Progenitor cell of endocrine pancreas (in vitro differentiated cells): ENCODE measurements around the gene CRELD2. TPM values are rescaled to one million over a fixed set of nuclear protein-coding genes. Genes with fewer than 3 reads are reported as not detected.
"Not testable (repeated sequence)": the region's sequence is repeated elsewhere in the genome, so short reads cannot be mapped to it uniquely, and the experiment has no call there.

Experiments
- DNase-seq: peaks from one replicate; pipeline ENCODE4 v3.0.0; 2021; ENCODE audit warnings: low spot score; ENCODE audit not compliant: unreplicated experiment
- H3K27ac Mint-ChIP-seq: 2 replicates; pipeline ENCODE4 v1.8.0; 2021; ENCODE audit warnings: mild to moderate bottlenecking, moderate library complexity, mixed read lengths
- H3K27me3 Mint-ChIP-seq: 2 replicates; pipeline ENCODE4 v1.8.0; 2021; ENCODE audit warnings: mixed read lengths
- H3K36me3 Mint-ChIP-seq: 2 replicates; pipeline ENCODE4 v1.8.0; 2022; ENCODE audit warnings: mixed read lengths; ENCODE audit not compliant: insufficient read depth
- H3K4me1 Mint-ChIP-seq: 2 replicates; pipeline ENCODE4 v1.8.0; 2021; ENCODE audit warnings: low read depth, mixed read lengths
- H3K4me3 Mint-ChIP-seq: 2 replicates; pipeline ENCODE4 v1.8.0; 2021; ENCODE audit warnings: low read depth, mild to moderate bottlenecking, moderate library complexity, mixed read lengths
- H3K9me3 Mint-ChIP-seq: 2 replicates; pipeline ENCODE4 v1.8.0; 2021; ENCODE audit warnings: low read depth, mixed read lengths
- total RNA-seq: library from RNA; stranded (reverse); gene quantifications from 2 replicates; pipeline ENCODE4 v1.2.1, GENCODE V29; 2021
- TF ChIP-seq, protein P1 (sequence below): fragments of 200-600 bp; sonication (generic); IDR thresholded peaks from one replicate; pipeline ENCODE4 v1.5.0; 2021; ENCODE audit warnings: antibody characterized with exemption, mild to moderate bottlenecking; ENCODE audit not compliant: unreplicated experiment

Gene CRELD2
- total RNA-seq, 1 donor from 2014 or later = 42.2 TPM

DNA sequence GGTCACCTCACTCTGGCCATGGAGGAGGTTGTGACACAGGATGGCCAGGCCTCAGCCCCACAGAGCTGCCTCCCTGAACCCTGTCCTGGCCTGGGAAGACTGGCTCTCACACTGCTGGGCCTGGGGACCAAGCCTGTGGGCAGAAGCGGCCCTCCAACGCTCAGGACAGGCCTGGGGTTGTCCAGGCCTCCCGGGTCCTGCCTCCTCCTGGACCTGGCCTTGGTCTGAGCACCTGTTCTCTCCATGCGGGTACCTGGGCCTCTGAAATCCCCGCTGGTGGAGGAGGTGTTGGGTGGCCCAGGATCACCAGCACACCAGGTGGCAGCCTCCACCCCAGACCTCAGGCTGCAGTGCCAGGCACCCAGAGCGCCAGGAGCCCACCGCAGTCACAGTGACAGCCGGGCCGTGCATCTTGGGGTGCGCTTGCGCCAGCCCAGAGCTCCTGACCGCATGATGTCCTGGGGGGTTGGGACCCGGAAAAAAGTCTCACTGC, 26.0 kb downstream of the CRELD2 start:
- Mint-ChIP-seq H3K4me1 (no peaks in the 10 kb centered on the region), H3K27me3 (no peaks in the 10 kb centered on the region), H3K9me3 (no peaks in the 10 kb centered on the region), H3K36me3 (no peaks in the 10 kb centered on the region), H3K4me3 (no peak overlapping the region), H3K27ac (no peak overlapping the region)
- DNase-seq = no peak
- TF ChIP-seq, protein P1, sequence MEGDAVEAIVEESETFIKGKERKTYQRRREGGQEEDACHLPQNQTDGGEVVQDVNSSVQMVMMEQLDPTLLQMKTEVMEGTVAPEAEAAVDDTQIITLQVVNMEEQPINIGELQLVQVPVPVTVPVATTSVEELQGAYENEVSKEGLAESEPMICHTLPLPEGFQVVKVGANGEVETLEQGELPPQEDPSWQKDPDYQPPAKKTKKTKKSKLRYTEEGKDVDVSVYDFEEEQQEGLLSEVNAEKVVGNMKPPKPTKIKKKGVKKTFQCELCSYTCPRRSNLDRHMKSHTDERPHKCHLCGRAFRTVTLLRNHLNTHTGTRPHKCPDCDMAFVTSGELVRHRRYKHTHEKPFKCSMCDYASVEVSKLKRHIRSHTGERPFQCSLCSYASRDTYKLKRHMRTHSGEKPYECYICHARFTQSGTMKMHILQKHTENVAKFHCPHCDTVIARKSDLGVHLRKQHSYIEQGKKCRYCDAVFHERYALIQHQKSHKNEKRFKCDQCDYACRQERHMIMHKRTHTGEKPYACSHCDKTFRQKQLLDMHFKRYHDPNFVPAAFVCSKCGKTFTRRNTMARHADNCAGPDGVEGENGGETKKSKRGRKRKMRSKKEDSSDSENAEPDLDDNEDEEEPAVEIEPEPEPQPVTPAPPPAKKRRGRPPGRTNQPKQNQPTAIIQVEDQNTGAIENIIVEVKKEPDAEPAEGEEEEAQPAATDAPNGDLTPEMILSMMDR = no peak

GRCh38 chr22:49945042-49945794, 26.8 kb downstream of the CRELD2 start:
- H3K4me3 Mint-ChIP-seq = not testable (repeated sequence)

DNA sequence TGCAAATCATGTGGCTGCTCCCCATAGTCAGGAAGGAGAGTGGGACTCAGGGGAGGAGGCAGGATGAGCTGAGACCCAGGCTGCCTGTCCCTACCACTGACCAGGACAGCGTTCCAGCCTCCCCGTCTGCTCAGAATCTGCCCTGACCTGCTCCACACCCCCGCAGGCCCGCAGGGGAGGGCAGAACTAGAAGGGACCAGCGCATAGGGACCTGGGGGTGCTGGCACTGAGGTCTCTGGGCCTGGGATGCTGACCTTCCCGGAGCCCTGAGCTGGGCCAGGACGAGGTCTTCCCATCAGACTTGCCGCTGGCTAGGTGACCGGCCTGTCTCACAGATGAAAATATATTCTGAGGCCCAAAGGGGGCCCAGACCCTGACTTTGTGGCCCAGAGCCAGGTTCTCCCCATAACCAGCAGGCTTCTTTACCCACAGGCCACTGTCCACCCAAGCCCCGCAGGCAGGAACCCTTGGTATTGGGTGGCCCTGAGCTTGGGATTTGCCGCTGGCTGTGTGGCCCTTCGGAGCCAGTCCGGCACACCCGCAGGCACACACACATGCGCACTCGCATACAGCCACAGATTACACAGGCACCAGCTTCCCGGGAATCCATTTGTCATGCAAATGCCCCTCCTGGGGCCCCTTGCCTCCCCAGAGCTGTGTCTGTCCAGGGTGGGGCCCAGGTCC, 28.3 kb downstream of the CRELD2 start:
- TF ChIP-seq, protein P1 = no peak
- no peaks in the 10 kb centered on the region for H3K9me3 Mint-ChIP-seq
- no peaks in the 10 kb centered on the region for H3K27me3 Mint-ChIP-seq
- H3K4me1 Mint-ChIP-seq = peaks cover 2% of the 10 kb centered on the region
- H3K4me3 Mint-ChIP-seq = no peak overlapping the region
- H3K36me3 Mint-ChIP-seq = no peaks in the 10 kb centered on the region
- no peak for DNase-seq
- H3K27ac Mint-ChIP-seq = no peak overlapping the region

More at GRCh38 chr22:49945042-49945794, 26.8 kb downstream of the CRELD2 start:
- not testable (repeated sequence) for H3K36me3 Mint-ChIP-seq, H3K9me3 Mint-ChIP-seq, H3K27me3 Mint-ChIP-seq, H3K27ac Mint-ChIP-seq, DNase-seq, H3K4me1 Mint-ChIP-seq

DNA sequence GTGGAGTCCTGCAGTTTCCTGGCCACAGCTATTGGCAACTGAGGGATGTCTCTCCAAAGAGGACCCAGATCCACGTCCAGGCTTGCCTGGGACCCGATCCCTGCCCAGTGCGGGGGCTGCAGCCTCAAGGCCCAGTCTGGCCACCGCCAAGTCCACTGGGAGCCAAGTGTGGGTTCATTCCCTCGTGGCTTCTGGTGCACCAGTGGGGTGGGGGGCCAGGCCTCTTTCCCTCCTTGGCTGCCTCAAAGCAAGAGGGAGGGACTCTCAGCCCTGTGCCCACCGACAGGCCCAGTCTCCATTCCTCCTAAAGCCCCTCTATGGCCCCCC, 28.8 kb downstream of the CRELD2 start:
- Mint-ChIP-seq H3K27ac (no peak overlapping the region), H3K9me3 (no peaks in the 10 kb centered on the region), H3K4me3 (no peak overlapping the region), H3K36me3 (no peaks in the 10 kb centered on the region), H3K27me3 (no peaks in the 10 kb centered on the region), H3K4me1 (peaks cover 2% of the 10 kb centered on the region)
- TF ChIP-seq, protein P1 = no peak
- no peak for DNase-seq

- no peak for DNase-seq
- no peak overlapping the region for H3K27ac Mint-ChIP-seq
- no peaks in the 10 kb centered on the region for H3K9me3 Mint-ChIP-seq
- H3K27me3 Mint-ChIP-seq = no peaks in the 10 kb centered on the region
- TF ChIP-seq, protein P1 = no peak
- no peaks in the 10 kb centered on the region for H3K36me3 Mint-ChIP-seq
- H3K4me1 Mint-ChIP-seq = peaks cover 4% of the 10 kb centered on the region
- H3K4me3 Mint-ChIP-seq = no peak overlapping the region
Measured at GRCh38 chr22:49948116-49948957, 29.9 kb downstream of the CRELD2 start.
